Thymus (tissue), 11 donors: Measurements from ENCODE around the gene PDE4B. TPM values are rescaled to one million over a fixed set of nuclear protein-coding genes. Genes with fewer than 3 reads are reported as not detected.
"Not testable (repeated sequence)": the region's sequence is repeated elsewhere in the genome, so short reads cannot be mapped to it uniquely, and the experiment has no call there.

Experiments
- DNase-seq, 9 donors: peaks; one replicate each; pipeline ENCODE4 v3.0.0-alpha.2; 2013; ENCODE audit warnings: low spot score in 9 of 9, low read depth in 6 of 9, missing footprints in 1 of 9
- H3K27ac ChIP-seq, 2 donors: one replicate each; pipeline ENCODE4 v1.5.1; 2013; ENCODE audit warnings: control low read depth in 1 of 2, low read depth in 1 of 2, low read length in 1 of 2, mild to moderate bottlenecking in 1 of 2, moderate library complexity in 1 of 2
- H3K27me3 ChIP-seq, 2 donors: one replicate each; pipeline ENCODE4 v1.5.1; 2013; ENCODE audit warnings: low read length in 1 of 2; ENCODE audit not compliant: control insufficient read depth in 2 of 2, insufficient read depth in 1 of 2
- H3K36me3 ChIP-seq, 2 donors: one replicate each; pipeline ENCODE4 v1.5.1; 2013; ENCODE audit warnings: low read length in 1 of 2, mild to moderate bottlenecking in 1 of 2, moderate library complexity in 1 of 2; ENCODE audit not compliant: control insufficient read depth in 2 of 2, insufficient read depth in 2 of 2
- H3K4me1 ChIP-seq, 2 donors: one replicate each; pipeline ENCODE4 v1.5.1; 2013; ENCODE audit warnings: low read length in 2 of 2; ENCODE audit not compliant: control insufficient read depth in 2 of 2, insufficient read depth in 2 of 2
- H3K4me3 ChIP-seq, 2 donors: one replicate each; pipeline ENCODE4 v1.5.1; 2013; ENCODE audit warnings: low read length in 2 of 2, control low read depth in 1 of 2, mild to moderate bottlenecking in 1 of 2
- H3K9me3 ChIP-seq, 2 donors: one replicate each; pipeline ENCODE4 v1.5.1; 2013; ENCODE audit warnings: low read length in 1 of 2, mild to moderate bottlenecking in 1 of 2; ENCODE audit not compliant: control insufficient read depth in 2 of 2, insufficient read depth in 1 of 2
- WGBS: extraction: QIAGEN DNeasy Blood & Tissue Kit; methylation state at CpG from one replicate; pipeline ENCODE4 v1.1.7; 2013; 5-methylcytosine and 5-hydroxymethylcytosine counted together
- polyA plus RNA-seq: library from polyadenylated mRNA; stranded (reverse); fragments of 200-250 nt; gene quantifications from one replicate; pipeline ENCODE4 v1.2.3, GENCODE V29; 2013
- total RNA-seq: library from RNA; stranded (reverse); fragments of 120-200 nt; gene quantifications from one replicate; pipeline ENCODE4 v1.2.4, GENCODE V29; 2013
- donor health status: healthy.

PDE4B gene
- total and polyA plus RNA-seq, 2 donors: 9.9 to 10.9 TPM

DNA sequence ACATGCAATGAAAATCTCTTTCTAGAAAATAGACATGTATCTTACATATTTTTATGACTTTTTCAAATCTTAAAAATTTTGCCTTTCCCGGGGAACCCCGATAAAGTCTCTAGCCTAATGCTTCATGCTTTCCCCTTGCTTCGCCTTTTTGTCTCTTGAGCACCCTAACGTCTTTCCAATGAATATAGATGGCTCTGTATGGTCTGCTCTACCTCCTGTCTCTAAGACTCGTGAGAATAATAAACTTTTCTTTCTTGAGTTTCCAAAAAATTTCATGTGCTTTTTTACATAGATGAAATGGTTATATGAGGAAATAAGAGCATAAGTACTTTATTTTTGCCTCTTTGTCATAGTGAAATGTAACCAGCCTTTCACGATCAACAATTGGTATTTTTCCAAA, 202.6 kb downstream of the PDE4B start:
- H3K4me3 ChIP-seq: no peak overlapping the region
- no peak for DNase-seq
- H3K9me3 ChIP-seq: no peaks in the 10 kb centered on the region
- no peaks in the 10 kb centered on the region for H3K4me1 ChIP-seq
- no peak overlapping the region for H3K27ac ChIP-seq
- no peaks in the 10 kb centered on the region for H3K27me3 ChIP-seq
- WGBS: 65% methylated on average over 6 of the region's 6 CpGs
- H3K36me3 ChIP-seq: no peaks in the 10 kb centered on the region

DNA sequence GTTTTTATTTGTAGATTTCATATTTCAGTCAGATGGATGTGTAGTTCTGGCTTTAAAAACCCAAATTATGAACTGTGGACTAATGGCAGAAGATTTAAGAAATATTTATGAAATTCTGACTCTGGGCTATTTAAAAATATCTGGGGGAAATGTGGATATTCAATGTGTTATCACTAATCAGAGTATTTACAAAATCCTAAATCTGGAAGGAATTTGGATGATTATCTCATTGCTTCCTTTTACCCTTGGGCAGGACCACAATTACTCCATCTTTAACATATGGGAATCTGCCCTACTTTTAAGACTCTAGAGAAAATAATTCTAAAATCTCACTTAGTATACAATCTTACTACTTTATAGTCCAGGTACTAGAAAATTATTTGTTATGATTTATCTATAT, 203.2 kb downstream of the PDE4B start:
- no peaks in the 10 kb centered on the region for H3K4me1 ChIP-seq
- no peak overlapping the region for H3K4me3 ChIP-seq
- no peaks in the 10 kb centered on the region for H3K36me3 ChIP-seq
- no peak for DNase-seq
- no peaks in the 10 kb centered on the region for H3K27me3 ChIP-seq
- H3K9me3 ChIP-seq: no peaks in the 10 kb centered on the region
- no peak overlapping the region for H3K27ac ChIP-seq

DNA sequence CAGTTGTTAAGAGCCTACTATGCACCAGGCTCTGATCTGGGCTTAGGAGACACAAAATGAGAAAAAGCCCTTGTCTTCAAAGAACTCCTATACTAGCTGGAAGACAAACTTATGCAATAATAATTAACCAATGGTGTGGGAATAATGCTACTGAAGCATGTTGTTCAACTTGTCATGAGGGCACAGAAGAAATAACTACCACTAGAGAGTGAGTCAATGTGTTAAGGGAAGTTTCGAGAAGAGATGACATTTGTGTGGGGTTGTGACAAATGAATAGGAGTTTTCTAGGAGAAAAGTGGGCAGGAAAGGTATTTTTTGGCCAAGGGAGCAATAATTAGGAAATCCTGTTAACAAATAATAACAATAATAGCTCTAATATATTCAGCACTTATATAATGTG, 205.0 kb downstream of the PDE4B start:
- Histone ChIP-seq H3K27me3 (no peaks in the 10 kb centered on the region), H3K9me3 (no peaks in the 10 kb centered on the region), H3K36me3 (no peaks in the 10 kb centered on the region), H3K4me3 (no peak overlapping the region), H3K27ac (no peak overlapping the region), H3K4me1 (no peaks in the 10 kb centered on the region)
- DNase-seq: no peak
- 93% methylated on average over 1 of the region's 1 CpG for WGBS

- no peaks in the 10 kb centered on the region for H3K27me3 ChIP-seq
- H3K27ac ChIP-seq: no peak overlapping the region
- no peak overlapping the region for H3K4me3 ChIP-seq
- no peaks in the 10 kb centered on the region for H3K36me3 ChIP-seq
- DNase-seq: no peak
- WGBS: 98% methylated on average over 6 of the region's 6 CpGs
- H3K9me3 ChIP-seq: no peaks in the 10 kb centered on the region
- no peaks in the 10 kb centered on the region for H3K4me1 ChIP-seq
Measured at GRCh38 chr1:65998763-65999583, 206.3 kb downstream of the PDE4B start.

DNA sequence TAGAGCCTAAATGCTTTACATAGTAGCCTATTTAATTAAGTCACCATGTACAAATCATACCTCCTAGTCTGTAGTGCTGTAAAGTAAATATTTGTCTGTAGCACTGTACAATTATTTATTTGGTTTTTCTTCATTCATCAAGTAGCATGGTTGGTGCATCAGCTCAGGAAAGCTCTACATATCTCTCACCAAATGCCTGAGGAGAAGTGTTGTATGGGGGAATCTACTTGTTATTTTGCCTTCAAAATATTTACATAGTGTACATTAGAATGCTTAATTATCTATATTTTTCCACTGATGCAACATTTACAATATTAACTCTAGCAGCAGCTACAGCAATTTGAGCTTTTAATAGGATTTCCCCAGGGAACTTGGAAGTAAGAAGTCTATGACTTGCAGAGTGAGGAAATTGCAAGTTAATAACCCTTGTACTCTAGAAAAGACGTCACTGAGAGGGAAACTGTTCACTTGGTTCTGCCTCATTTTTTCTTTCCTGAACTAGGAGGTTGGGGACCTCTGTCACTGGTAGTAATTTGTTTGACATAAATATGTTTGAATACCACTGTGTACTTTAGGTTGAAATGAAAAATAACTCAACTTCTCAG, 207.4 kb downstream of the PDE4B start:
- no peaks in the 10 kb centered on the region for H3K36me3 ChIP-seq
- H3K27me3 ChIP-seq: no peaks in the 10 kb centered on the region
- no peaks in the 10 kb centered on the region for H3K9me3 ChIP-seq
- no peak overlapping the region for H3K4me3 ChIP-seq
- H3K4me1 ChIP-seq: no peaks in the 10 kb centered on the region
- 86% methylated on average over 1 of the region's 1 CpG for WGBS
- DNase-seq: no peak
- no peak overlapping the region for H3K27ac ChIP-seq

DNA sequence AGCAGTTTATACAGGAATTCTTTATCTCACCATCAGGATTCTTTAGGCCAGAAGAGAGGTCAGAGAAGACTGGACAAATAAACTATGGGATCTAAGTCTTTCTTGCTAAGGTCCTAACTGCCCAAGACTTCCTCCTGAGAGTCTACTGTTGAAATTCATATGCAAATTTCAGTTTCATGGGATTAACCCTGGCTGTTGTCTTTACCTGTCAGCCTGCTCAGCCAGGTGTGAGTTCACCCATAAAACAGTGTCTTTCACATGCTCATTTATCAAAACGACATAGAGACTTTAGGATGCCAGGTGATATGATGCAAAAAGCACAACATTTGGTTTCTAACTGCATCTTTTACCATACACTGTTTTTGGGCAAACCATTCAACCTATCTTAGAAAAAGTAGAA, 211.0 kb downstream of the PDE4B start:
- H3K27me3 ChIP-seq: no peaks in the 10 kb centered on the region
- H3K9me3 ChIP-seq: no peaks in the 10 kb centered on the region
- 75% methylated on average over 1 of the region's 1 CpG for WGBS

DNA sequence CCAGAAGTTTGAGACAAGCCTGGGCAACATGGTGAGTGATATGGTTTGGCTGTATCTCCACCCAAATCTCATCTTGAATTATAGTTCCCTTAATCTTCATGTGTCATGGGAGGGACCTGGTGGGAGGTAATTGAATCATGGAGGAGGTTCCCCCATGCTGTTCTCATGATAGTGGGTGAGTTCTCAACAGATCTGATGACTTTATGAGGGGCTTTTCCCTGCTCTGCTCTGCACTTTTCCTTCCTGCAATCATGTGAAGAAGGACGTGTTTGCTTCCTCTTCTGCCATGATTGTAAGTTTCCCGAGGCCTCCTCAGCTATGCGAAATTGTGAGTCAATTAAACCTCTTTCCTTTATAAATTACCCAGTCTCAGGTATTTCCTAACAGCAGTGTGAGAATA, 213.8 kb downstream of the PDE4B start:
- not testable (repeated sequence) for H3K4me1 ChIP-seq, H3K27me3 ChIP-seq, DNase-seq, H3K4me3 ChIP-seq, H3K36me3 ChIP-seq, H3K27ac ChIP-seq, H3K9me3 ChIP-seq
- 88% methylated on average over 3 of the region's 3 CpGs for WGBS

More for the DNA sequence above, 211.0 kb downstream of the PDE4B start:
- no peak overlapping the region for H3K27ac ChIP-seq
- no peaks in the 10 kb centered on the region for H3K36me3 ChIP-seq
- H3K4me3 ChIP-seq: no peak overlapping the region
- no peaks in the 10 kb centered on the region for H3K4me1 ChIP-seq
- no peak for DNase-seq

DNA sequence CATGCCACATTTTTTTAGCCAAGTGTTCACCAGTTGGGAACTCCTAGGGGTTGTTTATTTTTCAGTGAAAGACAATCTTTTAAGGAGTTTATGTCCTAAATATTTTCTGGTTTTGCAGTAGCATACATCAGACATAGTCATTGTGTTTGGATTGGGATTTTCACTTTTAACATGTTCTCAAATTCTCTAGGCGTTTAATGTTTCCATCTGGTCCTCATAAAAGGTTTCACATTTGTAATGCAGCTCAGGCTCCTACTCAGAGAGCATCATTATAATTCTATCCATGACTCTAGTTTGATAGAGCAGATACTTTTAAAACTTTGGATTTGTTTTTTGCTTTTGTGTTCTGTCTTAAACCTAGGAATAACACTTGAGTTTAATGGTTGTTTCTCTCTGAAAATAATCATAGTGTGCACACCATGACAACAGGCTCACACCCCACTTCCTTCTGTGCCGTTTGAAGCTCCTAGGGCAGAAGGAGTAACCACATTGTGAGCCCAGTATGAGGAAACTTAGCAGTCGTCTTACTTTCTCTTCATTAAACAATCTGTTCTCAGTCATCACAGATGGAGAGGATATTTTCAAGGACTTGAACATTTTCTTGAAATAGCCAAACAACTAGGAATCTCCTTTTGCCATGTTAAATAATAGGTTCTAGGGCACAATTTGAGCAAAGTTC, 219.6 kb downstream of the PDE4B start:
- 35% methylated on average over 3 of the region's 3 CpGs for WGBS
- no peaks in the 10 kb centered on the region for H3K27me3 ChIP-seq

GRCh38 chr1:66013371-66013770, 220.7 kb downstream of the PDE4B start:
- WGBS: 90% methylated on average over 3 of the region's 3 CpGs
- Histone ChIP-seq H3K27ac (no peak overlapping the region), H3K9me3 (no peaks in the 10 kb centered on the region), H3K27me3 (no peaks in the 10 kb centered on the region), H3K4me3 (no peak overlapping the region), H3K4me1 (no peaks in the 10 kb centered on the region), H3K36me3 (no peaks in the 10 kb centered on the region)
- no peak for DNase-seq

More for the DNA sequence above, 219.6 kb downstream of the PDE4B start:
- peak in 3 of 9 donors; percentile 8 to 37 (median 11) for DNase-seq
- H3K27ac ChIP-seq: no peak overlapping the region
- H3K36me3 ChIP-seq: no peaks in the 10 kb centered on the region
- no peaks in the 10 kb centered on the region for H3K9me3 ChIP-seq
- H3K4me3 ChIP-seq: no peak overlapping the region
- H3K4me1 ChIP-seq: no peaks in the 10 kb centered on the region
